GM23338 (cell line): ENCODE measurements around the gene SLC6A3.

ENCODE experiments used
- CREB1 ChIP-seq: fragments of 250-450 bp; sonication (Bioruptor Pico); IDR thresholded peaks from 2 replicates; pipeline ENCODE4 v1.5.0; 2020; ENCODE audit warnings: low read depth, mild to moderate bottlenecking, moderate library complexity
- CTCF ChIP-seq, 2 experiments: fragments of 200-600 bp in 1 of 2; sonication (generic) in 1 of 2; conservative IDR thresholded peaks; 2 replicates each; pipeline versions ENCODE4 v1.5.1 to v1.6.1; 2016 to 2017; ENCODE audit warnings: antibody characterized with exemption in 2 of 2, low read depth in 2 of 2, mild to moderate bottlenecking in 2 of 2, moderate library complexity in 1 of 2
- ETS1 ChIP-seq: IDR thresholded peaks from 2 replicates; pipeline ENCODE4 v1.6.1; 2016; ENCODE audit warnings: antibody characterized with exemption
- EZH2 ChIP-seq: fragments of 200-600 bp; sonication (generic); IDR thresholded peaks from one replicate; pipeline ENCODE4 v1.8.0; 2017; ENCODE audit warnings: antibody characterized with exemption, mild to moderate bottlenecking, low read depth; ENCODE audit not compliant: unreplicated experiment
- JUNB ChIP-seq: IDR thresholded peaks from one replicate; pipeline ENCODE4 v1.6.1; 2016; ENCODE audit warnings: antibody characterized with exemption; ENCODE audit not compliant: unreplicated experiment
- NANOG ChIP-seq: IDR thresholded peaks from 2 replicates; pipeline ENCODE4 v1.6.1; 2016; ENCODE audit warnings: antibody characterized with exemption, borderline replicate concordance
- POLR2AphosphoS5 ChIP-seq: IDR thresholded peaks from 2 replicates; pipeline ENCODE4 v1.6.1; 2016; ENCODE audit warnings: antibody characterized with exemption, low read depth
- REST ChIP-seq: IDR thresholded peaks from one replicate; pipeline ENCODE4 v1.6.1; 2018; ENCODE audit warnings: antibody characterized with exemption; ENCODE audit not compliant: unreplicated experiment
- STAT1 ChIP-seq: IDR thresholded peaks from one replicate; pipeline ENCODE4 v1.6.1; 2016; ENCODE audit warnings: antibody characterized with exemption; ENCODE audit not compliant: unreplicated experiment

GRCh38 chr5:1393571-1394501 is 51.4 kb downstream of the SLC6A3 start:
- TF ChIP-seq CTCF (conservative IDR thresholded peaks at IDR 0.05; ENCODE audit: low read depth in 2 of 2) = no peak
- TF ChIP-seq EZH2 = no peak
- TF ChIP-seq REST = no peak
- no peak for TF ChIP-seq POLR2AphosphoS5
- TF ChIP-seq JUNB = no peak
- no peak for TF ChIP-seq CREB1
- TF ChIP-seq STAT1 = no peak
- TF ChIP-seq NANOG = no peak
- no peak for TF ChIP-seq ETS1
